GM13976 (cell line): ENCODE results near the gene SPESP1.
"Not testable (repeated sequence)": the region's sequence is repeated elsewhere in the genome, so short reads cannot be mapped to it uniquely, and the experiment has no call there.

Experiments
- DNase-seq: peaks from one replicate; pipeline ENCODE4 v3.0.0; 2012; ENCODE audit warnings: low spot score
- in situ Hi-C: fragments of 300-500 bp; cut with MboI; formaldehyde crosslinking; loops from one replicate; pipeline ENCODE4 v1.12.0; 2022; ENCODE audit warnings: low sequenced_read_pairs, mixed read lengths, inconsistent platforms; ENCODE audit not compliant: unreplicated experiment
- TF ChIP-seq, protein P1 (sequence below): IDR thresholded peaks from 2 replicates; pipeline ENCODE4 v1.5.1; 2012; ENCODE audit warnings: borderline replicate concordance, mild to moderate bottlenecking; ENCODE audit not compliant: insufficient read depth; ENCODE audit errors: extremely low read depth, missing control alignments, control extremely low read depth

Gene SPESP1

DNA sequence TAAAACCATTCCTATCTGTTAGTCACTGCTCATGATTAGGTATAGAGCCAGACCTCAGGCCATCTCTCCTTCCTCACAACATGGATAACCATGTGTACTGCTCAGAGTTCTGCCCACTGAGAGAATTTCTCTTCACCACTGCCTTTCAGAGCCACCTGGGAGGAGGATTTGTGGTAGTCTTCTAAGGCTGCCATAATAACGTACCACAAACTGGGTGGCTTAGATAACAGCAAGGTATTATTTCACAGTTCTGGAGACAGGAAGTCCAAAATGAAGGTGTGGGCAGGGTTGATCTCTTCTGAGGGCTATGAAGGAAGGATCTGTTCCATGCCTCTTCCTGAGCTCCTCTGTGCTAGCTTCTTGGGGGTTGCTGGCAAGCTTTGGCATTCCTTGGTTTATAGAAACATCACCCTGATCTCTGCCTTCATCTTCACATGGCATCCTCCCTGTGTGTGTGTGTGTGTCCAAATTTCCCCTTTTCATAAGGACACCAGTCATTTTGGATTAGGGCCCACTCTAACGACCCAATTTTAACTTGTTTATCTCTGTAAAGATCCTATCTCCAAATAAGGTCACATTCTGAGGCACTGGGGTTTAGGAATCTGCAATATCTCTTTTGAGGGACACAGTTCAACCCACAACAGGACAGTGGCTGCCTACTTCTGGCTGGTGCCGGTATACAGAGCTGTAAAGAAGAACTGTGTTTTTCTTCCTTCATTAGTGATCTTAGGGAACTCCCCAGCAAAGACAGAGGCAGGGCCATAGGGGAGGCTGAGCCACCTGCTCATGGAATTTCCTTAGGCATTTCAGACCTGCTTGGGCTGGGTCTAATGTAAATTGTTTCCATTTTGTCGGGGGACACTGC is 42.1 kb downstream of the SPESP1 start:
- no peak for DNase-seq
- in situ Hi-C loops: no loop called here
- TF ChIP-seq, protein P1, sequence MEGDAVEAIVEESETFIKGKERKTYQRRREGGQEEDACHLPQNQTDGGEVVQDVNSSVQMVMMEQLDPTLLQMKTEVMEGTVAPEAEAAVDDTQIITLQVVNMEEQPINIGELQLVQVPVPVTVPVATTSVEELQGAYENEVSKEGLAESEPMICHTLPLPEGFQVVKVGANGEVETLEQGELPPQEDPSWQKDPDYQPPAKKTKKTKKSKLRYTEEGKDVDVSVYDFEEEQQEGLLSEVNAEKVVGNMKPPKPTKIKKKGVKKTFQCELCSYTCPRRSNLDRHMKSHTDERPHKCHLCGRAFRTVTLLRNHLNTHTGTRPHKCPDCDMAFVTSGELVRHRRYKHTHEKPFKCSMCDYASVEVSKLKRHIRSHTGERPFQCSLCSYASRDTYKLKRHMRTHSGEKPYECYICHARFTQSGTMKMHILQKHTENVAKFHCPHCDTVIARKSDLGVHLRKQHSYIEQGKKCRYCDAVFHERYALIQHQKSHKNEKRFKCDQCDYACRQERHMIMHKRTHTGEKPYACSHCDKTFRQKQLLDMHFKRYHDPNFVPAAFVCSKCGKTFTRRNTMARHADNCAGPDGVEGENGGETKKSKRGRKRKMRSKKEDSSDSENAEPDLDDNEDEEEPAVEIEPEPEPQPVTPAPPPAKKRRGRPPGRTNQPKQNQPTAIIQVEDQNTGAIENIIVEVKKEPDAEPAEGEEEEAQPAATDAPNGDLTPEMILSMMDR: no peak

DNA sequence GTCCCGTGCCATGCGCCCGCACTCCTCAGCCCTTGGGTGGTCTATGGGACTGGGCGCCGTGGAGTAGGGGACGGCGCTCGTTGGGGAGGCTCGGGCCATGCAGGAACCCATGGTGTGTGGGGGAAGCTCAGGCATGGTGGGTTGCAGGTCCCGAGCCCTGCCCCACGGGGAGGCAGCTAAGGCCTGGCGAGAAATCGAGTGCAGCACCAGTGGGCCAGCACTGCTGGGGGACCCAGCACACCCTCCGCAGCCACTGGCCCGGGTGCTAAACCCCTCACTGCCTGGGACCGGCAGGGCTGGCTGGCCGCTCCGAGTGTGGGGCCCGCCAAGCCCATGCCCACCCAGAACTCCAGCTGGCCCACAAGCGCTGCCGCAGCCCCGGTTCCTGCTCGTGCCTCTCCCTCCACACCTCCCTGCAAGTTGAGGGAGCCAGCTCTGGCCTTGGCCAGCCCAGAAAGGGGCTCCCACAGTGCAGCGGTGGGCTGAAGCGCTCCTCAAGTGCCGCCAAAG is 45.4 kb downstream of the SPESP1 start:
- DNase-seq, in situ Hi-C loops: not testable (repeated sequence)

DNA sequence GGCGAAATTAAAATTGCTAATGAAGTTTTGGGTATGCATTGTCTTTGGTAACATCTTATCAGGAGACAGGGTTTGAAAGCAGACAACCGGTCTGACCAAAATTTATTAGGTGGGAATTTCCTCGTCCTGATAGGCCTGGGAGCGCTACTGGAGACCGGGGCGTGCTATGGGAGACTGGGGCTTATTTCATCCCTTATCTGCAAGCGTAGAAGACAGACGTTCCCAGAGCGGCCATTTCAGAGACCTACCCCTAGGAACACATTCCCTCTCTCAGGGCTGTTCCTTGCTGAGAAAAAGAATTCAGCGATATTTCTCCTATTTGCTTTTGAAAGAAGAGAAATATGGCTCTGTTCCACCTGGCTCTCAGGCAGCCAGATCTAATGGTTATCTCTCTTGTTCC is 47.1 kb downstream of the SPESP1 start:
- in situ Hi-C loops, DNase-seq: not testable (repeated sequence)

DNA sequence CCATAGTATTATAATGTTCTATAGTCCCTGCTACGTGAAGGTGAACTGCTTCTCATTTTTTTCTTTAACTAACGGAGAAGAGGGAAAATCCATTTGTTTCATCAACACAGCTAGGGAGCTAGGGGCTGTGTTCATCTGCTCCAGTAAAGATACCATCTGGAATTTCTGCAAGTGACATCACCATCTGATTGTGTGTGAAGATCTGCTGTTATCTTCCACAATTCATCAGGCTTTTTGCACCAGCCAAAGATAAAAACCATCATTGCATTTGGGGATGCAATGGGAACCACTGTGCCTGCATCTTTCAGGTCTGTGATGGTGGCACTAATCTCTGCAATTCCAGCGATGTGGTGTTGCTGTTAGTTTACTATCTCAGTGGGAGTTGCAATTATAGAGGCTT is 48.7 kb downstream of the SPESP1 start:
- TF ChIP-seq, protein P1: no peak
- in situ Hi-C loops: no loop called here
- DNase-seq: no peak

DNA sequence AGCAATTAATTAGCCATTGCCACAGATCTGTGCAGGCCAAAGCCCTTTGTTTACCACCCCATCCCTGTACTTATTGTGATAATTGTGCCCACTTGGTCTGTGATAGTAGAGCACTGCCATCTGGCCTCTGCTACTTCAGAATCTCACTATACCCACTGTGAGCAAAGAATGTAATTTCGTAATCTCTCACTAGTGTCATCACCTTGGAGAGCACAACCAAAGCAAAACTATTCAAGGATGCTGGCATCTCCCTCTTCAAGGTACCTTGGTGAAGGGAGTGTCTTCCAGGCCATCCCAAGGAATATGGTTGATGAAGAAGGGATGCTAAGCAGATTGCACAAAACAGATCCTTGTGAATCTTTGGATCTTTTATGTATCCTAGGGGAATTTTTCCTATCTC is 49.5 kb downstream of the SPESP1 start:
- no peak for DNase-seq
- TF ChIP-seq, protein P1: no peak
- in situ Hi-C loops: no loop called here

DNA sequence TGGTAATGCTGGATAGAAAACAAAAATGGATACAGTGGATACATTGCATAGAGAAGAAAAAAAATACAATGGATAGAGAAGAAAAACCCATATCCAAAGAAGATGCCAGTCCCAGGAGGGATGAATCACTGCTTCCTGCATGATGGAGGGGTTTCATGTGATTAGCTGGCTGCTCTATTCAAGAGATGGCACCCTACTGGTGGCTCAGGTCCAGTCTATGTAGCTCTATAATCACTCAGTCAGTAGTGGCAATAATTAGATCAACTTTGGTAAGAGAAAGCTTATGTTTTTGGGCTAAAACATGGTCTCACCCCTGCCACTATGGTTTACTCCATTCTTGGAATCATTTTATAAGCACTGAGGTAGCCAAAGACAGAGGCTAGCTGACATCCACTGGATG is 50.5 kb downstream of the SPESP1 start:
- TF ChIP-seq, protein P1: no peak
- no peak for DNase-seq
- in situ Hi-C loops: no loop called here

DNA sequence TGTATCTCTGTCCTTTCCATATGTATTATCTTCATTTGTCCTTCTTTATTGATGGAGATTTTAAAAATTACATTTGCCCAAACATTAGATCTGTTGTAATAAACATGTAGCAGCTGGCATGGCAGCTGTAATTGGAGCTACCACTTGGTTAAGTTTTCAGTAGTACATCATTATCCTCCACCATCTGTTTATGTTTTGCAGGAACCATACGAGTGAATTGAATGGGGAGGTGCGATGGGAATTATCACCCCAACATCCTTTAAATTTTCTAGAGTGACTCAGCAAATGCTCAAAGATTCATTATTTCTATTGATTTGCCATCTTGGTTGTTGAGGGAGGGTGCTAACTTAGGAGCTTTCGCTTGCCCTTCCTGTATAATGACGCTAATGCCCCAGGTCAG is 51.6 kb downstream of the SPESP1 start:
- no peak for DNase-seq
- TF ChIP-seq, protein P1: no peak
- in situ Hi-C loops: no loop called here
